IMR-90 (cell line): Measurements from ENCODE around the gene SIPA1L3. TPM values are rescaled to one million over a fixed set of nuclear protein-coding genes. Genes with fewer than 3 reads are reported as not detected.

Source experiments
- ATAC-seq: fragments of 200-7000 bp; cut with Tn5 transposase; 2 replicates; pipeline ENCODE4 v1.9.1; 2020; ENCODE audit warnings: low read depth, mild to moderate bottlenecking, moderate library complexity
- BruUV-seq: library from RNA; stranded (reverse); fragments of 400-500 nt; replicated peaks from 2 replicates; lab custom pipeline; 2021; lab: Mats Ljungman, UMichigan
- CTCF ChIA-PET: fragments of 300-600 bp; formaldehyde crosslinking; extraction: SDS; loops from one replicate; lab custom pipeline; 2021; ENCODE audit warnings: antibody characterized with exemption; lab: Yijun Ruan, JAX
- POLR2A ChIA-PET: fragments of 300-600 bp; sonication (Branson Sonifier 250); formaldehyde crosslinking; loops from one replicate; lab custom pipeline; 2022; ENCODE audit warnings: antibody characterized with exemption; ENCODE audit not compliant: unreplicated experiment; lab: Charles Lee
- DNase-seq: peaks from one replicate; pipeline ENCODE4 v3.0.0; 2013
- H2AFZ ChIP-seq: replicated peaks from 2 replicates; pipeline ENCODE3; 2013; ENCODE audit warnings: low read length, mild to moderate bottlenecking; ENCODE audit not compliant: poor library complexity
- H2AK5ac ChIP-seq: 2 replicates; pipeline ENCODE4 v1.6.1; 2013; ENCODE audit warnings: low read depth, low read length, inconsistent platforms
- H2AK9ac ChIP-seq: replicated peaks from 2 replicates; pipeline ENCODE3; 2013; ENCODE audit warnings: mild to moderate bottlenecking, low read depth, low read length, moderate library complexity; ENCODE audit not compliant: poor library complexity
- H2BK120ac ChIP-seq: 2 replicates; pipeline ENCODE4 v1.6.1; 2013; ENCODE audit warnings: low read depth, low read length, inconsistent platforms
- H2BK15ac ChIP-seq: 3 replicates; pipeline ENCODE4 v1.6.1; 2013; ENCODE audit warnings: low read depth, low read length, inconsistent platforms
- H2BK20ac ChIP-seq: 2 replicates; pipeline ENCODE4 v1.6.1; 2013; ENCODE audit warnings: low read depth, mild to moderate bottlenecking, inconsistent platforms, low read length, moderate library complexity
- H2BK5ac ChIP-seq: 2 replicates; pipeline ENCODE4 v1.6.1; 2013; ENCODE audit warnings: mild to moderate bottlenecking, low read depth, low read length, inconsistent platforms; ENCODE audit not compliant: poor library complexity, severe bottlenecking
- H3K14ac ChIP-seq: replicated peaks from 2 replicates; pipeline ENCODE4 v1.6.1; 2013; ENCODE audit warnings: low read depth, low read length, inconsistent platforms
- H3K18ac ChIP-seq: 2 replicates; pipeline ENCODE4 v1.6.1; 2013; ENCODE audit warnings: low read depth, low read length, control low read depth
- H3K23ac ChIP-seq: 2 replicates; pipeline ENCODE4 v1.6.1; 2013; ENCODE audit warnings: low read depth, low read length, inconsistent platforms
- H3K27ac ChIP-seq: 2 replicates; pipeline ENCODE4 v1.5.1; 2013; ENCODE audit warnings: mild to moderate bottlenecking, control low read depth, low read length; ENCODE audit not compliant: insufficient read depth
- H3K27me3 ChIP-seq: 2 replicates; pipeline ENCODE4 v1.6.1; 2013; ENCODE audit warnings: low read length; ENCODE audit not compliant: control insufficient read depth, insufficient read depth
- H3K36me3 ChIP-seq: 2 replicates; pipeline ENCODE4 v1.6.1; 2013; ENCODE audit warnings: low read length, mixed read lengths; ENCODE audit not compliant: control insufficient read depth, insufficient read depth
- H3K4ac ChIP-seq: 2 replicates; pipeline ENCODE4 v1.6.1; 2013; ENCODE audit warnings: low read depth, low read length, inconsistent platforms
- H3K4me1 ChIP-seq: 2 replicates; pipeline ENCODE4 v1.6.1; 2013; ENCODE audit warnings: low read length, mixed read lengths; ENCODE audit not compliant: control insufficient read depth, insufficient read depth
- H3K4me2 ChIP-seq: 2 replicates; pipeline ENCODE4 v1.6.1; 2013; ENCODE audit warnings: low read depth, mild to moderate bottlenecking, control low read depth, low read length, moderate library complexity
- H3K4me3 ChIP-seq: 2 replicates; pipeline ENCODE4 v1.5.1; 2013; ENCODE audit warnings: low read depth, mild to moderate bottlenecking, control low read depth, low read length, moderate library complexity; ENCODE audit not compliant: insufficient read depth
- H3K56ac ChIP-seq: 2 replicates; pipeline ENCODE4 v1.6.1; 2013; ENCODE audit warnings: low read length, inconsistent platforms; ENCODE audit not compliant: insufficient read depth; ENCODE audit errors: extremely low read depth
- H3K79me1 ChIP-seq, 2 experiments: 2 replicates each; pipeline ENCODE4 v1.6.1; 2013; ENCODE audit warnings: low read length in 2 of 2, inconsistent platforms in 1 of 2, low read depth in 1 of 2
- H3K9ac ChIP-seq: 2 replicates; pipeline ENCODE4 v1.6.1; 2013; ENCODE audit warnings: low read depth, low read length, control low read depth
- H3K9me1 ChIP-seq: 2 replicates; pipeline ENCODE4 v1.6.1; 2013; ENCODE audit warnings: low read length, inconsistent platforms; ENCODE audit not compliant: insufficient read depth
- H3K9me3 ChIP-seq: 2 replicates; pipeline ENCODE4 v1.6.1; 2013; ENCODE audit warnings: low read length; ENCODE audit not compliant: control insufficient read depth, insufficient read depth
- H4K20me1 ChIP-seq: 2 replicates; pipeline ENCODE4 v1.6.1; 2013; ENCODE audit warnings: low read length, inconsistent platforms; ENCODE audit not compliant: insufficient read depth
- H4K5ac ChIP-seq: 2 replicates; pipeline ENCODE4 v1.6.1; 2013; ENCODE audit warnings: mild to moderate bottlenecking, low read depth, low read length, control low read depth
- H4K8ac ChIP-seq, 2 experiments: 2 replicates each; pipeline ENCODE4 v1.6.1; 2013; ENCODE audit warnings: low read depth in 2 of 2, low read length in 2 of 2, control low read depth in 1 of 2, inconsistent platforms in 1 of 2
- H4K91ac ChIP-seq: 2 replicates; pipeline ENCODE4 v1.6.1; 2013; ENCODE audit warnings: low read depth, low read length, inconsistent platforms; ENCODE audit not compliant: insufficient read depth
- BHLHE40 ChIP-seq: fragments of 150-350 bp; IDR thresholded peaks from 2 replicates; pipeline ENCODE4 v1.6.1; 2016; ENCODE audit warnings: mild to moderate bottlenecking, low read depth, low read length
- CEBPB ChIP-seq: IDR thresholded peaks from 2 replicates; pipeline ENCODE4 v1.6.1; 2012; ENCODE audit warnings: low read depth, low read length, improper control_type of control experiment
- CHD1 ChIP-seq: IDR thresholded peaks from 2 replicates; pipeline ENCODE4 v1.6.1; 2012; ENCODE audit warnings: low read depth, low read length, improper control_type of control experiment
- FOS ChIP-seq: fragments of 150-350 bp; IDR thresholded peaks from 2 replicates; pipeline ENCODE4 v1.6.1; 2016; ENCODE audit warnings: low read depth, low read length
- MAFK ChIP-seq: IDR thresholded peaks from 2 replicates; pipeline ENCODE4 v1.6.1; 2012; ENCODE audit warnings: low read depth, low read length, improper control_type of control experiment
- MAZ ChIP-seq: IDR thresholded peaks from 2 replicates; pipeline ENCODE4 v1.6.1; 2012; ENCODE audit warnings: low read depth, mild to moderate bottlenecking, low read length, improper control_type of control experiment, moderate library complexity, borderline replicate concordance
- MXI1 ChIP-seq: IDR thresholded peaks from 2 replicates; pipeline ENCODE4 v1.6.1; 2012; ENCODE audit warnings: low read depth, mild to moderate bottlenecking, low read length, moderate library complexity, borderline replicate concordance
- NFE2L2 ChIP-seq: fragments of 150-350 bp; IDR thresholded peaks from 2 replicates; pipeline ENCODE4 v1.6.1; 2016; ENCODE audit warnings: low read depth, mild to moderate bottlenecking, low read length
- POLR2A ChIP-seq: IDR thresholded peaks from 2 replicates; pipeline ENCODE4 v1.6.1; 2012; ENCODE audit warnings: mild to moderate bottlenecking, low read depth, low read length
- RAD21 ChIP-seq: IDR thresholded peaks from 2 replicates; pipeline ENCODE4 v1.6.1; 2012; ENCODE audit warnings: low read length, improper control_type of control experiment
- RCOR1 ChIP-seq: IDR thresholded peaks from 2 replicates; pipeline ENCODE4 v1.6.1; 2012; ENCODE audit warnings: mild to moderate bottlenecking, low read length, improper control_type of control experiment; ENCODE audit not compliant: insufficient replicate concordance
- RFX5 ChIP-seq: IDR thresholded peaks from 2 replicates; pipeline ENCODE4 v1.8.0; 2012; ENCODE audit warnings: low read depth, mild to moderate bottlenecking, low read length, moderate library complexity
- SMC3 ChIP-seq: fragments of 150-350 bp; IDR thresholded peaks from 2 replicates; pipeline ENCODE4 v1.6.1; 2016; ENCODE audit warnings: low read depth, mild to moderate bottlenecking, antibody characterized with exemption, low read length, moderate library complexity
- WGBS, 2 experiments: methylation state at CpG; one replicate each; pipeline versions ENCODE4 v1.1.5 to v1.1.7; 2013; ENCODE audit warnings: missing lambda C conversion rate in 2 of 2; ENCODE audit not compliant: insufficient read length in 1 of 2; ENCODE audit errors: extremely low coverage in 2 of 2; 5-methylcytosine and 5-hydroxymethylcytosine counted together
- dilution Hi-C: fragments of 300-500 bp; cut with HindIII; formaldehyde crosslinking; loops from one replicate; pipeline ENCODE4 v1.14.3; 2018; ENCODE audit warnings: low sequenced_read_pairs; ENCODE audit not compliant: unreplicated experiment
- in situ Hi-C: fragments of 300-500 bp; cut with MboI; formaldehyde crosslinking; loops from 3 replicates; pipeline ENCODE4 v1.14.3; 2019; ENCODE audit warnings: low sequenced_read_pairs, inconsistent platforms, mixed read lengths
- intact Hi-C: fragments of 100-400 bp; cut with micrococcal nuclease; formaldehyde crosslinking; loops from 2 replicates; pipeline ENCODE4 v1.10.0; 2022
- polyA plus RNA-seq, 3 experiments: library from polyadenylated mRNA; depleted of rRNA; stranded (reverse); fragments of >200 nt; gene quantifications; 2 replicates each; pipeline ENCODE4 v1.2.3, GENCODE V29; 2012; ENCODE audit warnings: low replicate concordance in 1 of 3
- total RNA-seq: library from RNA; depleted of rRNA; stranded (reverse); fragments of >200 nt; gene quantifications from 2 replicates; pipeline ENCODE4 v1.2.3, GENCODE V29; 2012
- TF ChIP-seq, protein P1 (sequence below): fragments of 150-350 bp; IDR thresholded peaks from 2 replicates; pipeline ENCODE4 v1.6.1; 2016; ENCODE audit warnings: low read depth, mild to moderate bottlenecking, low read length, moderate library complexity, borderline replicate concordance
- TF ChIP-seq, protein P2 (sequence below): fragments of 150-350 bp; IDR thresholded peaks from 2 replicates; pipeline ENCODE4 v1.6.1; 2017; ENCODE audit warnings: mild to moderate bottlenecking, antibody characterized with exemption, low read length, low read depth
- TF ChIP-seq, protein P3 (sequence below): conservative IDR thresholded peaks from 2 replicates; pipeline ENCODE4 v1.5.1; 2012; ENCODE audit warnings: mild to moderate bottlenecking, low read depth, low read length, improper control_type of control experiment

The SIPA1L3 gene
- total and polyA plus RNA-seq, 2 of the 4 experiments (the other 2 are of a cell fraction): 4.1 to 9.4 TPM

DNA sequence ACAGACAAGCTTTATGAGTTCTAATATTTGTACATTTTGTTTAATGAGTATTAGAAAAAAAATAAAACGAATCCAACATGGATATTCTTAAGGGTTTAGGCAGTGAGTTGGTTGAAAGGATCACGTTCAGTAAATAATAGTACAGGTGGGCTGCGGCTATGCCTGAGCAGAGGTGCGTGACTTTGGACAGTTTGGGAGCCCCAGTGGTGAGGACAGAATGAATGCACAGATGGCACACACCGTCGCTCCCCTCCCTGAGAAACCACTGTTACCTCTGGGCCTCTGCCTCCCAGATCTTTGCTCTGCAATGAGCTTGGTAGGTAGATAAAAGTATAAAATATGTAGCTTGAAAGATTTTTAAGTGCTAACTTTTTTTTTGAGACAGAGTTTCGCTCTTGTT lies 153.3 kb downstream of the SIPA1L3 start:
- TF ChIP-seq RCOR1 (no peak), CEBPB (no peak), NFE2L2 (no peak), POLR2A (no peak), FOS (no peak), RAD21 (no peak), MAFK (no peak), SMC3 (no peak), RFX5 (no peak), CHD1 (no peak), MAZ (no peak), MXI1 (no peak), BHLHE40 (no peak)
- TF ChIP-seq, protein P1, sequence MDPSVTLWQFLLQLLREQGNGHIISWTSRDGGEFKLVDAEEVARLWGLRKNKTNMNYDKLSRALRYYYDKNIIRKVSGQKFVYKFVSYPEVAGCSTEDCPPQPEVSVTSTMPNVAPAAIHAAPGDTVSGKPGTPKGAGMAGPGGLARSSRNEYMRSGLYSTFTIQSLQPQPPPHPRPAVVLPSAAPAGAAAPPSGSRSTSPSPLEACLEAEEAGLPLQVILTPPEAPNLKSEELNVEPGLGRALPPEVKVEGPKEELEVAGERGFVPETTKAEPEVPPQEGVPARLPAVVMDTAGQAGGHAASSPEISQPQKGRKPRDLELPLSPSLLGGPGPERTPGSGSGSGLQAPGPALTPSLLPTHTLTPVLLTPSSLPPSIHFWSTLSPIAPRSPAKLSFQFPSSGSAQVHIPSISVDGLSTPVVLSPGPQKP: no peak
- TF ChIP-seq, protein P2, sequence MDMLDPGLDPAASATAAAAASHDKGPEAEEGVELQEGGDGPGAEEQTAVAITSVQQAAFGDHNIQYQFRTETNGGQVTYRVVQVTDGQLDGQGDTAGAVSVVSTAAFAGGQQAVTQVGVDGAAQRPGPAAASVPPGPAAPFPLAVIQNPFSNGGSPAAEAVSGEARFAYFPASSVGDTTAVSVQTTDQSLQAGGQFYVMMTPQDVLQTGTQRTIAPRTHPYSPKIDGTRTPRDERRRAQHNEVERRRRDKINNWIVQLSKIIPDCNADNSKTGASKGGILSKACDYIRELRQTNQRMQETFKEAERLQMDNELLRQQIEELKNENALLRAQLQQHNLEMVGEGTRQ: no peak
- TF ChIP-seq, protein P3, sequence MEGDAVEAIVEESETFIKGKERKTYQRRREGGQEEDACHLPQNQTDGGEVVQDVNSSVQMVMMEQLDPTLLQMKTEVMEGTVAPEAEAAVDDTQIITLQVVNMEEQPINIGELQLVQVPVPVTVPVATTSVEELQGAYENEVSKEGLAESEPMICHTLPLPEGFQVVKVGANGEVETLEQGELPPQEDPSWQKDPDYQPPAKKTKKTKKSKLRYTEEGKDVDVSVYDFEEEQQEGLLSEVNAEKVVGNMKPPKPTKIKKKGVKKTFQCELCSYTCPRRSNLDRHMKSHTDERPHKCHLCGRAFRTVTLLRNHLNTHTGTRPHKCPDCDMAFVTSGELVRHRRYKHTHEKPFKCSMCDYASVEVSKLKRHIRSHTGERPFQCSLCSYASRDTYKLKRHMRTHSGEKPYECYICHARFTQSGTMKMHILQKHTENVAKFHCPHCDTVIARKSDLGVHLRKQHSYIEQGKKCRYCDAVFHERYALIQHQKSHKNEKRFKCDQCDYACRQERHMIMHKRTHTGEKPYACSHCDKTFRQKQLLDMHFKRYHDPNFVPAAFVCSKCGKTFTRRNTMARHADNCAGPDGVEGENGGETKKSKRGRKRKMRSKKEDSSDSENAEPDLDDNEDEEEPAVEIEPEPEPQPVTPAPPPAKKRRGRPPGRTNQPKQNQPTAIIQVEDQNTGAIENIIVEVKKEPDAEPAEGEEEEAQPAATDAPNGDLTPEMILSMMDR: no peak
- H2AK5ac ChIP-seq: peak overlapping the region; percentile 86; the same call in 1 of the 2 replicates
- H3K9me1 ChIP-seq: peaks cover 19% of the 10 kb centered on the region

More for the DNA sequence above, 153.3 kb downstream of the SIPA1L3 start:
- ATAC-seq: no peak
- Histone ChIP-seq H3K36me3 (no peaks in the 10 kb centered on the region), H3K79me1 (peaks cover 10 to 79% of the 10 kb centered on the region in 2 experiments), H3K9ac (no peak overlapping the region), H3K14ac (peak overlapping the region; percentile 91), H2BK5ac (peak overlapping the region; percentile 70), H2BK15ac (peak overlapping the region; percentile 48; the same call in 1 of the 3 replicates), H3K27ac (no peak overlapping the region), H3K4me3 (no peak overlapping the region), H2BK120ac (peak overlapping the region; percentile 79), H4K8ac (peak overlapping the region in 1 of 2 experiments; percentile 64; a peak in 2 of 4 replicates), H2AFZ (no peak overlapping the region), H4K5ac (peak overlapping the region; percentile 55; the same call in 1 of the 2 replicates), H3K23ac (peak overlapping the region; percentile 24; the same call in 1 of the 2 replicates), H4K20me1 (no peaks in the 10 kb centered on the region; the same call in 1 of the 2 replicates), H3K4ac (peak overlapping the region; percentile 87), H3K27me3 (no peaks in the 10 kb centered on the region), H3K4me1 (peaks cover 35% of the 10 kb centered on the region), H2BK20ac (peak overlapping the region; percentile 85; the same call in 1 of the 2 replicates), H4K91ac (peak overlapping the region; percentile 62), H3K18ac (peak overlapping the region; percentile 25; the same call in 1 of the 2 replicates), H3K4me2 (no peak overlapping the region), H2AK9ac (peak overlapping the region; percentile 89), H3K56ac (no peak overlapping the region), H3K9me3 (no peaks in the 10 kb centered on the region)
- BruUV-seq: no TSS peak
- CTCF ChIA-PET: interaction anchor here (1.7 kb wide), 1 partner anchor 158 kb away, joined by 7 read pairs; no protein-coding TSS in a partner anchor
- intact Hi-C loops (no loop called here), dilution Hi-C loops (no loop called here), in situ Hi-C loops (no loop called here)
- 100% methylated on average over 1 of the region's 7 CpGs; no CpG with 5 or more reads in 1 of the 2 experiments for WGBS, 2 experiments
- DNase-seq: no peak
- POLR2A ChIA-PET: no interaction called here
